ENCODE measurements around the gene KIT.
"Not testable (repeated sequence)": the region's sequence is repeated elsewhere in the genome, so short reads cannot be mapped to it uniquely, and the experiment has no call there.

Gene KIT

GRCh38 chr4:54657551-54658251, at the start of gene KIT:
Gene KIT, plus strand, starts transcription at chr4:54657957. Its CDS starts 58 bp downstream, at chr4:54658015.
- DNase-seq (ENCODE audit: low read depth, low spot score), result no peak

- DNase-seq (ENCODE audit: low read depth, low spot score), result no peak
Measured at GRCh38 chr4:54609310-54609709, 48.4 kb upstream of the KIT start.

GRCh38 chr4:54614149-54614548, 43.6 kb upstream of the KIT start:
- no peak for DNase-seq (ENCODE audit: low read depth, low spot score)

- no peak for DNase-seq (ENCODE audit: low read depth, low spot score)
Measured at GRCh38 chr4:54620773-54621172, 37.0 kb upstream of the KIT start.

GRCh38 chr4:54625391-54625790, 32.4 kb upstream of the KIT start:
- no peak for DNase-seq (ENCODE audit: low read depth, low spot score)

GRCh38 chr4:54626113-54626512, 31.6 kb upstream of the KIT start:
- DNase-seq (ENCODE audit: low read depth, low spot score), result no peak

GRCh38 chr4:54632537-54632936, 25.2 kb upstream of the KIT start:
- DNase-seq (ENCODE audit: low read depth, low spot score), result no peak

GRCh38 chr4:54633102-54633740, 24.5 kb upstream of the KIT start:
- DNase-seq (ENCODE audit: low read depth, low spot score), result not testable (repeated sequence)

- no peak for DNase-seq (ENCODE audit: low read depth, low spot score)
Measured at GRCh38 chr4:54635318-54635717, 22.4 kb upstream of the KIT start.

GRCh38 chr4:54637325-54637724, 20.4 kb upstream of the KIT start:
- no peak for DNase-seq (ENCODE audit: low read depth, low spot score)

- DNase-seq (ENCODE audit: low read depth, low spot score), result not testable (repeated sequence)
Measured at GRCh38 chr4:54641101-54641500, 16.7 kb upstream of the KIT start.

- no peak for DNase-seq (ENCODE audit: low read depth, low spot score)
Measured at GRCh38 chr4:54643172-54643571, 14.6 kb upstream of the KIT start.

- DNase-seq (ENCODE audit: low read depth, low spot score), result no peak
Measured at GRCh38 chr4:54643958-54644751, 13.6 kb upstream of the KIT start.

- DNase-seq (ENCODE audit: low read depth, low spot score), result no peak
Measured at GRCh38 chr4:54645830-54646229, 11.9 kb upstream of the KIT start.

GRCh38 chr4:54647070-54647469, 10.7 kb upstream of the KIT start:
- DNase-seq (ENCODE audit: low read depth, low spot score), result no peak

GRCh38 chr4:54651050-54651449, 6.7 kb upstream of the KIT start:
- no peak for DNase-seq (ENCODE audit: low read depth, low spot score)

- DNase-seq (ENCODE audit: low read depth, low spot score), result no peak
Measured at GRCh38 chr4:54654753-54655152, 3.0 kb upstream of the KIT start.

- DNase-seq (ENCODE audit: low read depth, low spot score), result no peak
Measured at GRCh38 chr4:54657185-54657550, 589 bp upstream of the KIT start.

- DNase-seq (ENCODE audit: low read depth, low spot score), result no peak
Measured at GRCh38 chr4:54658252-54659093, 716 bp downstream of the KIT start.

GRCh38 chr4:54659313-54659712, 1.6 kb downstream of the KIT start:
- DNase-seq (ENCODE audit: low read depth, low spot score), result no peak

GRCh38 chr4:54659749-54660535, 2.2 kb downstream of the KIT start:
- DNase-seq (ENCODE audit: low read depth, low spot score), result no peak
